M059J (cell line): ENCODE results near the gene DOK1. TPM values are rescaled to one million over a fixed set of nuclear protein-coding genes. Genes with fewer than 3 reads are reported as not detected.

Experiments
- DNase-seq: peaks from one replicate; pipeline ENCODE4 v3.0.0-alpha.2; 2012; ENCODE audit warnings: low read depth
- total RNA-seq: library from RNA; depleted of rRNA; stranded (reverse); fragments of >200 nt; shearing (Covaris generic); gene quantifications from 2 replicates; pipeline ENCODE4 v1.2.3, GENCODE V29; 2014

DOK1 gene
- total RNA-seq, 1 experiment from 2014 or later = 13.3 TPM

DNA sequence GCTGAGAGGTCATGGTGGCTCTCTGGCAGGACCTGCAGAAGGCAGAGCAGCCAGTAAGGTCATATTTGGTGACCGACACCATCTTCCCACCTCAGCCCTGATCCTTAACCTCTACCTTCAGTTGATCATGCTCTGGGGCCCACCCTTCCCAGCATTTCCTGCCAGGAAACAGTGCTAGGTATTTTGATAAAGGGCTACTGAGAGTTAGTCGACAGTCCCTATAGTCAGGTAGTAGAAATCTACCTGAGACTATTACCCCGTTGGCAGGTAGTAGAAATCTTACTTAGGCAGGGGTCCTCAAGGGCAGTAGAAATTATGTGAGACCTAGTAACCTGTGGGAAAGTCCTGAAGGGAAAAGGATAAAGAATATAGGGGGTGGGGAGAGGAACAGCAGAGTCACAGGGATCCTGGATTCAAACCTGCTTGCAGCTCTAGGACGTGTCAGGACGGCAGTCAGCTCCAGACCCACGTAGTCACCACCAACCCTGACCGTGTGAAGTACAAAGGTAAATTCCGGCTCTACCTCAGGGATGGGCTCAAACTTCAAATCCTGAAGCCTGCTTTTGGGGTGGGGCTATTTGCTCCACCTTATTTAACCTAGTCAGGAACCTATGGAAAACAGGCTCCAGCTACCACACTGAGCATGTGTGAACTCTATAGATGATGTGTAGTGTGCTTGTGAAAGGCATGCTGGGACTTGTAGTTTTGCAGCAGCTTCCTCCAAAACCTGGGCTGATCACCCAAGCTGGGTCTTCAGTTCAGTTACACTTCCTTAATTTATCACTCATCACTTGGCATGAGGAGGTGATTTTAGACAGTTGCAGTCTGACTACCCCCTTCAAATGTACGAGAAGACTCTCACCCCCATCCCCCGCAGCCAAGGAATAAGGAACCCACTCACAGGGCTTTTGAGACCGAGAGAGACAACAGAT lies 28.5 kb upstream of the DOK1 start, which contains the start of gene DQX1:
TSS of gene DQX1 (minus strand) at position 515 of the 932 bp plus-strand sequence. CDS start at position 13, 502 bp downstream.
- DNase-seq = peak; percentile 30

DNA sequence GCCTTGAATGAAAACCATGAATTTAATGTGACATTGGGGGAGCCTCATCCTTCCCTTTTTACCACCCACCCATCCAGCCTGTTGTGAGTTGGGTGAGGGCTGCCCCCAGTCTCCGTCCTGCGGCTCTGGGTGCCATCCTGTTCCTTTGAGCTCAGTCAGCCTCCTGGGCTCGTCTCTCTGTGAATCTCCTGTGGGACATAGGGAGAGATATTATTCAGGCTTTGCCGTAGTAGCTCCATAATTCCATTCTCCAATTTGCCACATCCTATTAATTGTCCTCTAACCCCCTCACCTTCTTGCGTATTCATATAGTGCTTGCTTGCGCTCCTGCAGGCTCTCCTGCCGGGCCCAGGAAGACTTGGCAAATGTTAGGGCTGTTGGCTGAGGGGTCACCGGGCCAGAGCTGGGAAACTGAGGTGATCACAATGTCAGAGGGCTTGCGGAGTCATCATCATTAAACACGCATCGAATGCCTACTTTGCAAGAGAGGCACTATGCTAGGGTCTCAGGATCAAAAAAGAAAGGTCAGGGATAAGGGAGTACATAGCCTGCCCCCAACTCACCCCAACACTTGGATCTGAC lies 27.8 kb upstream of the DOK1 start:
- DNase-seq = no peak

DNA sequence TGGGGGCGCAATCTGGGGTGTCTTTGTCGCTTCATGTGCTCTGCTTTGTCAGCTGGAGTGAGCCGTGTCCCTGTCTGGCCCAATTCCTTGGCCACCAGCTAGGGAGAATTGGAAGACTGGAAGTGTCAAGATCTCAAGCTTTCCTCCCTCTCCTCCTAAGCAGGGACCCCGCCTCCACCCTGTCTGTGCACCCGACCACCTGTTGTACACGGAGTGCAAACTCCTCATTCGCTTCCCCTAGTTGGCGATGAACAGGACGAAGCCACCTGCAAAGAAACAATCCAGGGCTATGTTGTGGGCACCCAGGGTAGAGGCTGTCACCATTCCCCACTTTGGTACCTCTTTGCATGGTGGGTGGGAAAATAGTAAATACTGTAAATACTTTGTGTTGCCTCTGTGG lies 26.8 kb upstream of the DOK1 start:
- no peak for DNase-seq

DNA sequence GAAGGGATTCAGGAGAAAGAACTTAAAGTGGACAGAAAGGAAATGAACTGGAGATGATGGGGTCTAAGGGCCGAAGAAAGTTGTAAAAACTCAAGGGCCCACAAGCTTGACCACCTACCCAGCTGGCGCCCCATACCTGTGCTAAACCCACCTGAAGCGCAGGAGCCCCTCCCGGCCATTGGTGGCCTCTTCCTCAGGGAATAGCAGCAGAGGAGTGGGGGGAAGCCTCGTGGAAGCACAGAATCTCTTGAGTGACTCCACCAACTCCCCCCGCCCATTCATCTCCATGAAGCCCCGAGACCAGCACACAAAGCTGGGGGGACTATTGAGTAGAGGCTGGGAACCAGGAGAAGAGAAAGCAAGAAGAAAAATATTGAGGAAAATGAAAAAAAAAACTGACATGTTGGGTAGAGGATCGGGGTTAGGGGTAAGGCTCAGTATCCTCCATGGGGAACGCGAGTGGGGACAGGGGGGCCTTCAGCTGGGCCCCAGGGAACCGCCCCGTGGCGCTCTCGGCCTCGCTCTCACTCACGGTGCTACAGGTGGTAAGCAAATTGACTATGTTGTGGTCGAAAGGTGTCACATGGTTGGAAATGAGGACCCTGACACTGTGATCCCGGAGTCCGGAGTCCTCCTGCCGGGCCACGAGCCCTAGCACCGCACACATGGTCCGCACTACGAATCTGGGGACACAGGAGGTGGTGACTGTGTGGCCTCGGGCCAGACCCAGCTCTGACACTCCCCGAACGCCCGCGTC lies 25.7 kb upstream of the DOK1 start:
- no peak for DNase-seq

DNA sequence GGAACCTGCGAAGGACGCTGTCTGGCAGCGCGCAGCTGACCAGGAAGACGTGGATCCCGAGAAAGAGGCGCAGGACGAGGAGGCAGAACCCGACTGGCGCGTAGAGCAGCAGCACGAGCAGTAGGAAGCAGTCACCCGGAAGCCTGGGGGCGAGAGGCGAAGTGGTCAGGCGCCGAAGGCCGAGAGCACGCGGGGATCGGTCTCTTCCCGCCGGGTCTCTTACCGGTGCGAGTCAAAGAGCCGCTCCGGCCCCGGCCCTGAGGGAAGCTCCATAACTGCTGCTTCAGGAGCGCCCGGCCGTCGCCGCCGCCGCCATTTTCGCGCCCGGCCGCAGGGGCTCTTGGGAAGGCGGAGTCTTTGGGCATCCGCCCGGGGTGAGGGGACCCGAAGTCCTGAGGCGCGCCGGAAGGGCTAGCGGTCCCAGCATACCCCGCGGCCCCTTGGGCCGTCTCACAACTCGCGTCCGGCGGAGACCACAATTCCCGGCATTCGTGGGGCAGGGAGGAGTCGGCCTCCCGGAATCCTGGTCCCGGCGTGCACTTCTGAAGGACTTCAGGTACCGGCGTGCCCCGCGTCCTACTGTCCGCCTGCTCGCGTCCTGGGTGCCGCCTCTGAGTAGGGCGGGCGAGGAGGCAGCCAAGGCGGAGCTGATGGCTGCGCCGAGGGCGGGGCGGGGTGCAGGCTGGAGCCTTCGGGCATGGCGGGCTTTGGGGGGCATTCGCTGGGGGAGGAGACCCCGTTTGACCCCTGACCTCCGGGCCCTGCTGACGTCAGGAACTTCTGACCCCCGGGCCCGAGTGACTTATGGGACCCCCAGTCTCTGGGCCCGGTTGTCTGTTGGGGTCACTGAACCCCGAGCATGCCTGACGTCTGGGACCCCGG lies 24.9 kb upstream of the DOK1 start, which contains the start of the genes AUP1 and HTRA2:
TSS of gene AUP1 (minus strand) at position 350 of the 882 bp plus-strand sequence. CDS start at position 273, 77 bp downstream.
TSS of gene HTRA2 (plus strand) at position 577 of the 882 bp plus-strand sequence. CDS start at position 651, 74 bp downstream.
- DNase-seq = peak; percentile 99

DNA sequence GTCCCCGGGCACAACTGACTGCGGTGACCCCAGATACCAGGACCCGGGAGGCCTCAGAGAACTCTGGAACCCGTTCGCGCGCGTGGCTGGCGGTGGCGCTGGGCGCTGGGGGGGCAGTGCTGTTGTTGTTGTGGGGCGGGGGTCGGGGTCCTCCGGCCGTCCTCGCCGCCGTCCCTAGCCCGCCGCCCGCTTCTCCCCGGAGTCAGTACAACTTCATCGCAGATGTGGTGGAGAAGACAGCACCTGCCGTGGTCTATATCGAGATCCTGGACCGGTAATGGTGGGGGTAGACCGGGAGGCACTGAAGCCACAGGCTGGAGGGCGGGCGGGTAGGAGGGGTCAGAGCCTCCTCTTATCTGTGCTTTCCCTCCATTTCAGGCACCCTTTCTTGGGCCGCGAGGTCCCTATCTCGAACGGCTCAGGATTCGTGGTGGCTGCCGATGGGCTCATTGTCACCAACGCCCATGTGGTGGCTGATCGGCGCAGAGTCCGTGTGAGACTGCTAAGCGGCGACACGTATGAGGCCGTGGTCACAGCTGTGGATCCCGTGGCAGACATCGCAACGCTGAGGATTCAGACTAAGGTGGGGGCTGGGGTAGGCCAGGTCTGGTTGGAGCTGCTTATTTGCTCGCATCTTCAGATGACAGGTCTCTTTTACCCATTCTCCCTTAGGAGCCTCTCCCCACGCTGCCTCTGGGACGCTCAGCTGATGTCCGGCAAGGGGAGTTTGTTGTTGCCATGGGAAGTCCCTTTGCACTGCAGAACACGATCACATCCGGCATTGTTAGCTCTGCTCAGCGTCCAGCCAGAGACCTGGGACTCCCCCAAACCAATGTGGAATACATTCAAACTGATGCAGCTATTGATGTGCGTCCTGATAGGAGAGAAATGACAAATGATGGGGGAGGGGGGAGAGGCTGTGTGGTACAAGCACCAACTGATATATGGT lies 24.0 kb upstream of the DOK1 start:
- peak; percentile 57 for DNase-seq

DNA sequence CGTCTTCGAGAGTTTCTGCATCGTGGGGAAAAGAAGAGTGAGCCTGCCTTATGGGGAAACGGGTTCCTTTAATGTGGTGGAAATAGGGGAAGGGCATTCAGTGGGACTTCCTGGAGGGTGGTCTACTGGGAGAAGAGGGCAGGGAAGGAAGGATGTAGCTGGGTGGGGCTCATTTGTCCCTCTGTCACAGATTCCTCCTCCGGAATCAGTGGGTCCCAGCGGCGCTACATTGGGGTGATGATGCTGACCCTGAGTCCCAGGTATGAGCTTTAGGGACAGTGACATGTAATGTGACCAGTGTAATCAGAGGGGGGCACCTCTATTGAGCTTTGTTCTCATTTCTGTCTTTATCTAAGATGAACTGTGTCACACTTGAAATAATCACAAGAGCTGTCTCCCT lies 22.9 kb upstream of the DOK1 start:
- no peak for DNase-seq

DNA sequence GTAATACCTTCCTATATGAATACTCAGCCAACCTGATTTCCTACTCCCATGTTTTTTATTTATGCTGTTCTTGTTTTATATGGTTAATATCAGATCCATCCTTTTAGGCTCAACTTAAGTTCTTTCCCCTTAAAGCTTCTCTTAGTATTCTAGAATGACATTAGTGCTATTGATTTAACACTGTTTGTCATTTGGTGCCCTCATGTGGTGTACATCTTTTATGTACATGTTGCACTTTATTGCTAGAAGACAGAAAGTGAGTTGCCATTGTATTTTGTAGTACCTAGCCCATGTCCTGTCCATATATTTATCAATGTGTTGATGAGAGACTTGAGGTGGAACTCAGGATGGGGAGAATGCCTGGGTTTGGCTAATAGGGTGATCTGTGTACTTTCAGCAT lies 22.3 kb upstream of the DOK1 start:
- peak; percentile 63 for DNase-seq

DNA sequence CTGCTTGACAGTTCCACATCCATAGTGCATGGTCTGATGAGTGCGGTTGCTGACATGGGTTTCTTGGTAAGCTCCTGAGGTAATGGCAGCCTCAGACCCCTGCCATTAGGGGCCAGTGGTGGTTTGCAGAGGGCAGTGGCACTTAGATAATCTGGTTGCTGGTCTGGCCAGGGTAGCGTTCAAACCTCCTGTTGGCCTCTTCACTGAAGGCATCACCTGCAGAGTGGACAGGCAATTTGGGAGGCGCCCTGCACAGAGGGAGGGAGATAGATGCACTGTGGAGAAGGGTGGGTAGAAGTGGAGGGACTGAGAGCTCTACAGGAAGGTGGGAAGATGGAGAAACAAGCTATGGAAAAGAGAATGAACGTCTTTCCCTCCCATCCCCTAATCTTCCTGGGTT lies 21.1 kb upstream of the DOK1 start:
- no peak for DNase-seq

DNA sequence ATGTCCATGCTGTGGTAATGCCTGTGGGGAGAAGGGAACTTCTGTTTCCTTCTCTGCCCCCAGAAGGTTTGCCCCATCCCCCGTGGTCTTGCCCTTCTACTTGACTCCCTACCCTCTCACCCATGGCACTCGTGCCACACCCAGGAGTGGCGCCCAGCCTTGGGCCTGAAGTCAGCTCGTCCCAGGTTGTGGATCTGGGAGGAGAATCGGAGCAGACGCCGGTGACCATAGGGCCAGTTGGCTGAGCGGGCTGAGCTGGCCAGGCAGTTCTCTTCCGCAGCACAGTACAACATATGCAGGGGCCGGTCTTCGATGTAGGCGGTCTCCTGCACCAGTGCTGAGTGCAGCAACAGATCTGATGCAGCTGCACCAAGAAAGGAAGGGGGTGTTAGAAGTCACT lies 20.1 kb upstream of the DOK1 start:
- no peak for DNase-seq

DNA sequence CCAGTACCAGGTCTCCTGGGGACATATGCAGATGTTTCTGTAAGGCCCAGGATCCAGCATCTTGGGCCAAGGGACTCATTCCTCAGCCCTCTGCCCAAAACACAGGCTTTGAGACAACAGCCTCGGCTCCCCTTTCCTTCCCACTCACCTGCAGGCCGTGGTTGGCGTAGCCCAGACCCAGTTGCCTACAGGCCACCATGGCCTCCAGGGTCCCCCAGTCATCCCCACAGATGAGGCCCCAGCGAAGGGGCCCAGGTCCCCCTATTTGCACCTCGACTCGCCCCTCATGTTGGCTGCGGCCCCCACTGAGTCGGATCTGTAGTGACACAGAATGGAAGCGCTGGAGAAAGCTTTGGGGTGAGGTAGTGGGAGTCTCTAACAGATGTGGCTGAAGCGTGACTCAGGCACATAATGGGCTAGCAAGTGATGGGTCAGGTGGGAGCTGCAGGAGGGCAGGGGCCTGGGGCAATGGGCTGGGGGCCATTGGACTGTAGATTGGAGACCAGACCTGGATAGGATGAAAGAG lies 19.0 kb upstream of the DOK1 start:
- DNase-seq = no peak

DNA sequence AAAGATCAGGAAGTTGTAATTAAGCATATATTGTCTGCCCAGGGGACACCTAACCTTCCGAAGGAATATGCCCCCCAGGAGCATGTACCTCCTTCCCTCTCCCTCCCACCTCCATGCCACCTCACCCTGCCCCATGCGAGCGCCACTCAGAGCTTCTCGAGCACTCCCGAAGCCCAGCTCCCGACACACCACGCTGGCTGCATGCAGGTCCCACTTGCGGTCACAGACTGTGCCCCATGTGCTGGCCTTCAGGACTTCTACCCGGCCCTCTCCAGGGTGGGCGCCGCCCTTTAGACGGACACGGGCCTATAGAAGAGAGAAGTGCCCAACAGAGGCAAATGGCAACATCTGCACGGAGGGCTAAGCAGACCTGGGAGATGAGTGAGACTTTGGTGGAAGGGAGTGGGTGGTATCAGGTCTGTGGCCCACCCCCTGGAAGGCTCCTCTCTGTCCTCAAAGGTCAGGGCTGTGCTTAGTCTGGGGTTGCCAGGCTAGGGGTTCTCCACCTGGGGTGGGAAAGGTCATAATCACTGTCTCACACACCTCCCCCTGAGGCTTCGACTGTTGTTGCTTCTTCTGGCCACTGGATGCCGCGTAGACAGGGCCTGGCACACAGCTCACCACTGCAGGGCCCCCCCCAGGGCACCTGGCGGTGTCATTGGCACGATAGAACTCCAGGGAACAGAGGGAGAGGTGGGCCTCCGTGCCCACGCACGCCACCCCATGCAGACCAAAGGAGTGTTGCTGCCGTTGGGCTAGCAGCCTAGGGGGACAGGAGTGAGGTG lies 18.2 kb upstream of the DOK1 start:
- no peak for DNase-seq

DNA sequence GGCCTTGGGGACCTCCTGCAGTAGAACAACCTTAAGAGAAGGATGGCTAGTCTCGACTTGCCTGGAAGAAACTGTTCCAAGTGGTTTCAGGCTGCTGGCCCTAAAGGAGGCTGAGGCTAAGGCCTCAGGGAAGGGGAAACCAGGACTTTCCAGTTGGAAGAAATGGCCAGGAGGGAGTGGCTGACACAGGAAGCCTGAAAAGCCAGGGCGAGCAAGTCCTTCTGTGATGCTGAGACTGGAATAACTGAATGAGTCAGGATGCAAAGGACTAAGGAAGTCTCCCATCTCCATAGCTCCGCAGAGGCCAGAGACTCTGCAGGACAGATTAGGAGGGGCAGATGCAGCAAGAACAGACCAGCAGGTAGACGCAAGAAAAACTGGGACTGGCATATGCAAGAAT lies 17.4 kb upstream of the DOK1 start:
- DNase-seq = no peak

DNA sequence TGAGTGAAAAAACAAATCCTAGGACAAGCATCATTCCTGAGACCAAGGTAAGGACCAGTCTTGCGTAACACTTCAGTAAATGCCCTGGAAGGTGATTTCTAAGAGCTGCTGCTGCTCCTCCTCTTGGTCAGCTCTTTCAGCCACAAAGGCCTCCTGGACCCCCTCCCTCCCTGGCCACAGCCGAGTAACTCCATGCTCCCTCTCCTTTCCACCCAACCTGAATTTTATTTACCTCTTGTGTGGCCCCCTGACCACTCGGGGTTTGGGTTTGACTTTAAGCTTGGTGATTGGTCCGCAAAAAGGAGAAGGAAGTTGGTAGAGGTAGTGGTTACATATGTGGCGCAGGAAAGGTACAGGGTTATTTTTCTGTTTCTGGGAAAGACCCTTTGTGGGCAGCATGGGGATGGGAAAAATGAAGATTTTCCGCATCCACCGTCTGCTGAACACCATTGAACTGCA lies 15.6 kb upstream of the DOK1 start:
- DNase-seq = no peak

DNA sequence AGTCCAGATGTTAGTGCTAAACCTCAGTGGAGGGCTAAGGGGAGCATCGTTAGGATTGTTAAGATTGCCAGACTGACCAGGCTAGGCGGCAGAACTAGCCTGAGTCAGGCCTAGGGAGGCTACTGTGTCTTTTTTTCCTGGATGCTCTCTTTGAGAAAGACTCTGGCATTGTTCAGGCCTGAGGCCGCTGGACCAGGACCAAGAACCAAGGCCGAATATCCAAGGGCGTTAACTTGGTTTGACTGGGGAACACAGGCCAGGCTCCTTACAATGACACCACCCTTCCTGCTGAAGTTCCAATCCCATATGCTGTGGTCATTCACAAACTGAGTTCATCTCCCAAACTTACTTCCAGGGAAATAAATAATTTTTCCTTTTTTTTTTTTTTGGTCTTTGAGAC lies 14.2 kb upstream of the DOK1 start:
- no peak for DNase-seq

DNA sequence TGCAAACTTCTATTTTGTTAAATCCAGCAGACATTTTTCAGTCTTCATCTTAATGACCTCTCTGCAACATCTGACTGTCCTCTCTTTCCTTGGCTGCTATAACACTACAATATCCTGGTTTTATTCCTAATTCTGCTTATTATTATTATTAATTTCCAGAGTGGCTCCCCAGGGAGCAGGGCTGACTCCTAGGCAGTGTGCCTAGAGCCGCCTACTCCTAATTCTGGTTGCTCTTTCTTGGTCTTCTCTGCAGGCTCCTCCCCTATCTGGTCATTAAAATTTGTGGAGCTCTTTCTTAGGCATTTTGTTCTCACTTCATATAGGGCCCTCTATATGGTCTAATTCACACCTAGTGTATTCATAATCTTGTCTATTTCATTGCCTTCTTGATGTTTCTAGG lies 11.5 kb upstream of the DOK1 start:
- DNase-seq = no peak

DNA sequence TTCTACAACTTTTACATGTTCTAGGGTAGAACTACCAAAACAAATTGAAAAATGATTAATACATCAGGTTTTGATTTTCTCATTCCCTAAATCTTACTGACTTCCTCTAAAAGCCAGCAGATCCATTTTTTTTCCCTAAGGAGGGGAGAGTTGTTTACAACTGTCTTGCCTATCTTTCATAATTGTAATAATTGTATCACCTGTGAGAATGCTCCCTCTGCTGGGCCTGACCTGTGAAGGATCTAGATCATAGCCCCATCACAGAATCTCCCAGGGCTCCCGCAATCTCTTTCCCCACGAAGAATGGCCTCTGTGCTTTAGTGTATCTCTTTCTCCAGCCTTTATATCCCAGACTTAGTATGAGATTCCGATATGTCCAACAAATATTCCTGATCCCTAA lies 9.9 kb upstream of the DOK1 start:
- no peak for DNase-seq

DNA sequence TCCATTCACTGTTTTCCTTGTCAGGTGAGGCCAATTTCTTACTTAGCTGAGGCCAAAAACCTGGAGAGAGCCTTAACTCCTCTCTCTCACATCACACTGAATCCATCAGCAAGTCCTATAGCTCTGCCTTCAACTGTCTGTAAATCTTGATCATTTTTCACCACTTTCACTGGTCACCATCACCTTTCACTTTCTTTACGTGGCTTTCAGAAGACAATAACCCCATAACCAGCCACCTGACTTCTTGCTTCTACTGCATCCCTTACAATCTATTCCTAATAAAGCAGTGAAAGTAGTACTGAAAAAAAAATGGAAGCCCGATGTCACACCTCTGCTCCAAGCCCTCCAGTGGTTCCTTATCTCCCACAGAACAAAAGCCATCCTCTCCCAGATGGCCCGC lies 8.5 kb upstream of the DOK1 start:
- DNase-seq = no peak
